HG03378 (cell line): ENCODE measurements around the gene OR9A4.
"Not testable (repeated sequence)": the region's sequence is repeated elsewhere in the genome, so short reads cannot be mapped to it uniquely, and the experiment has no call there.

Experiments used
- ATAC-seq: cut with Tn5 transposase; IDR thresholded peaks from one replicate; pipeline ENCODE4 v1.9.1; 2021; ENCODE audit warnings: mild to moderate bottlenecking, moderate library complexity; ENCODE audit not compliant: unreplicated experiment

The OR9A4 gene, protein sequence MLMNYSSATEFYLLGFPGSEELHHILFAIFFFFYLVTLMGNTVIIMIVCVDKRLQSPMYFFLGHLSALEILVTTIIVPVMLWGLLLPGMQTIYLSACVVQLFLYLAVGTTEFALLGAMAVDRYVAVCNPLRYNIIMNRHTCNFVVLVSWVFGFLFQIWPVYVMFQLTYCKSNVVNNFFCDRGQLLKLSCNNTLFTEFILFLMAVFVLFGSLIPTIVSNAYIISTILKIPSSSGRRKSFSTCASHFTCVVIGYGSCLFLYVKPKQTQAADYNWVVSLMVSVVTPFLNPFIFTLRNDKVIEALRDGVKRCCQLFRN

DNA sequence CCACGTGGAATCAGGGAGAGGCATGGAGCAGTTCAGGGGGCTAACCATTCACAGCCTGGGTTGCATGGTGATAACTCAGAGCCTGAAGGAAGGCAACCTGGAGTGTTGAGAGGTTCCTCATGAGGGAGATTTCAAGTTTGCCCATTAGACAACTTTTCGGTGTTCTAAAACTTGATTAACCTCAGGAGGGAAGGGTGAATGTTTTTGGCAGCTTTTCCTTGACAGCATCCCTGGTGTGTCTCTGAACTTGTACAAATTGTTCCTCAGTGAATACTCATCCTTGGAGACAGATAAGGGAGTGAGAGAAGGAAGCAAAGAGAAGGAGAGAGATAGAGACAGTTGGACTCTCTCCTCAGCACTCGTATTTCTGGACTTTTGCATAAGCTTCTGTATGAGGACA, at the start of gene OR9A4:
OR9A4 (plus strand) TSS at position 301 of the 400 bp plus-strand sequence. CDS start 2,477 bp downstream, outside the sequence.
- ATAC-seq, result no peak

DNA sequence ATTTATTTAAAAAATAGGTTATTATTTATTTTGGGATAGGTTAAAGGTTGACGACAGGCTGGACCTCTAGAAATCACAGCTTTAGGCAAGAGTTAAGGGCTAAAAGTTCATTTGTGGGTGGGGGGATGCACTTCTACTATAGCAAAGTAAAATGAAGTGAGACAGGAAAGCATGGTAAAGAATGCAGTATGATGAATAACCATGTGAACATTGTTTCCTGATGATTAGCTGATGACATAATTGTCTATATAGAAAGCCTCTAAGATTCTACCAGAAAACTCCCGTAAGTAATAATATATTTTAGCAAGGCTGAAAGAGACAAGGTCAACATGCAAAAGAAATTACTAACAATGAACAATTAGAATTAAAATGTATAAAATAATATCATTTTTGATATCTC, 49.2 kb upstream of the OR9A4 start:
- ATAC-seq, result no peak

DNA sequence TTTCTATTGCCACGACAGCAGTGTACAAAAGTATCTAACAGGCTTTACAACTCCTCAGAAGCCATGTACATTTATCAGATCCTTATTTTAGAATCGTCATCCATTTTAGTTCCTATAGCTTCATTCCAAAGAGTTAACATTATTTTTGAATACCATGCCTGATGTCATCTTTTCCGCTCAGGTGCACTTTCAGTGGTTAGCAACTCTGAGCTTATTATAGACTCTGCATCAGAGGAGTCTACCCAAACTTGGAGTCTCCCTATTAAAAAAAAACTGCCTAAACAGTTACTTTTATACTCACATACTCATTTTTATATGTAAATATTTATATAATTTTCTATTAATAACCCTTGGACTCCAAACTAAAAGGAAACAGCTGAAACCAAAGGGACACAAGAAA, 43.3 kb upstream of the OR9A4 start:
- ATAC-seq, result no peak

DNA sequence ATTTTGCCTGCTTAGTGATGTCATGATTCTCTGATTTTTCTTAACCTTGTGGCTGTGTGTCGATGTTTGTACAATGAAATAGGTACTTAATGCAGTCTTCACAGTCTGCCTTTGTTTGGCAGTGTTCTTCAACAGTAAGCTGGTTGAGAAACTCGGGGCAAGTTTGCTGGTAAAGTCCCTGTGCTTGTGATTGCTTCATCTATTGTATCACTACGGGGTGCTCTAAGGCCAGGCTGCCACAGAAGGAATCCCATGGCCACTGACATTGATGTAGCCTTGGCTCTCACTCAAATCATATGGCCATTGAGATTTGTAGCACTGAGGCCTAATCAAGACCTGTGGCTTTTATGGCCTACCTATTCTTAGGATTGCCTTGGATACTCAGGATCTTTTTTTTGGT, 41.4 kb upstream of the OR9A4 start:
- ATAC-seq, result no peak

DNA sequence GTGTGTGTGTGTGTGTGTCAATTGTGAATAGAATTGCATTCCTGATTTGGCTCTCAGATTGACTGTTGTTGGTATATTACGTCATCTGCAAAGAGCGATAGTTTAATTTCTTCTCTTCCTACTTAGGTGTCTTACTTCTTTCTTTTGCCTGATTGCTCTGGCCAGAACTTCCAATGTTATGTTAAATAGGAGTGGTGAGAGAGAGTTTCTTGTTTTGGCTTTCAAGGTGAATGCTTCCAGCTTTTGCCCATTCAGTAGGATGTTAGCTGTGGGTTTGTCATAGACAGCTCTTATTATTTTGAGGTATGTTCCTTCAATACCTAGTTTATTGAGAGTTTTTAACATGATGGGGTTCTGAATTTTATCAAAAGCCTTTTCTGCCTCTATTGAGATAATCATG, 40.7 kb upstream of the OR9A4 start:
- ATAC-seq, result no peak

DNA sequence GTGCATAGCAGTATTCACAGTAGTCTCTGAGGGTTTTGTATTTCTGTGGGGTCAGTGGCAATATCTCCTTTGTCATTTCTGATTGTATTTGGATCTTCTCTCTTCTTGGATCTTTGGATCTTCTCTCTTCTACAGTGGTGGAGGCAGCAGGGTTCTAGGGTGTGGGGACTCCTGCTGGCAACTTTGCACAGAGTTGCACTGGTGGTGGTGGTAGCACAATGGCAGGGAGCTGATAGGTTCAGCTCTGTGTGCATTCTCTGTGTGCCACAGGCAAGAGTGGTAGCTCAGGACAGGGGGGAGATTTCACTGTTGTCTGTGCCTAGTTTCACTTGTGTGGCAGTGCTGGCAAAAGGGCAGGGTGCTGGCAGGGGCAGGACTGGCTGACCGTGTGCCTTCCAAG, 39.8 kb upstream of the OR9A4 start:
- ATAC-seq, result no peak

DNA sequence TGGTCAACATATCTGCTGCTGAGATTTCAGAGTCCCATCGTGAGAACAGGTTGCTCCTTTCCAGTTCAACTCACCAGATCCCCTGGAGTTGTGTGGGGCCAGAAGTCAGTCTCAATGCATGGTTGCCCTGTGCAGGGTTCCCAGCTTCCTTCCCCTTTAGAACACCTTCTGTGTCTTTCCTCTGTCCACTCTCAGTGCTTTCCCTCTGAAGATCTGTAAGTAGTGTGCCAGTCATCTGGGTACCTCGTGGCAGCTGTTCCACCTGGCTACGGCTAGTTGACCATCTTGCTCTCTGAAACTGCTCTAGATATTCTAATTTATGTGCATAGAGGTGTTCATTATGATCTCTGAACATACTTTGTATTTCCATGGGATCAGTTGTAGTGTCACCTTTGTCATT, 38.8 kb upstream of the OR9A4 start:
- ATAC-seq, result no peak

DNA sequence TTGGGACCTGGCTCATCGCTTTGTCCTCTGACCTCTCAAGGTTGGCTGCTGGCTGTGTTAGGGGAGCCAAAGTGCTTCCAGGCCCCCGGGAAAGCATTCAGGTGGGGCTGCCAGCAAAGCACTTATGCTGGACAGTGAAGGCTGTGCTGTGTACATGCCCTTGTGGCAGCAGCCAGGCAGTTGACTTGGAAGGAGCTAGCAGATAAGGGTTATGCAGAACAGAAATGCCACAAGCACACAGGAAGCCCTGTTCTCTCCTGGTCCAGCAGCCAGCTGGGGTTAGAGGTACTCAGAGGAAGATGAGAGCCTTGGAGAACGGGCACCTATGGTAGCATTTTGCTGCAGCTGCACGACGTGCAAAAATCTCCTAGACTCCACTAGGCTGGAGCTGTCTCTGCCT, 35.2 kb upstream of the OR9A4 start:
- no peak for ATAC-seq

DNA sequence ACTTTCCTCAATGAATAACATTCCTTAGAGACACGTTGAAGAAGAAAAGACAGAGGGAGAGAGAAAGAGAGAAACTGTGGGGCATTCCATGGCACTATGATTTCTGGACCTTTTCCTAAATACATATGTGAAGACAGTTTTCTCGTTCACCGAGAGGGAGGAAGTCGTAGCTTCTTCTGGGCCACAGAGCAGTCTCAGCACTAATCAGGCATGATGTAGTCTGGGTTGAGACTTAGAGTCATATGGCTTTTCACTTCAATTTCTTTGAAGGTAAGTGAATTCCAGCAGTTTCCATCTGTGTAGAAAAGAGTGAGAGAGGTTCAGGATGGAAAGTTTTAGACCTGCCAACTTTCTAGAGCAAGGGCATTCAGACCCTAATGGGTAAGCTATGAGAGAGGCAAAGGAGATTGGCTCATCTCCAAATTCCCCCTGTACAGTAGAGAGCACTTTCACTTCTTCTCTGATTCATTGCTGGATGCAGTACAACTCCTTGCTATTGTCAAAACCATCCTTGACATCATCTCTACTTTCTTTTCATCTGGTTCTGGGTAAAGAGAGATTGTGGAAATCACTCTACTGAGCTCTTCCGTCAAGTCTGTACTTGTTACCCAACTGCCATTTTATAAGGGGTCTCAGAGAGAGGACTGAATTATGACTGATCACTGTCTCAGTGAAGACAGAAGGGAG, 31.5 kb upstream of the OR9A4 start:
- peak; percentile 51 for ATAC-seq

DNA sequence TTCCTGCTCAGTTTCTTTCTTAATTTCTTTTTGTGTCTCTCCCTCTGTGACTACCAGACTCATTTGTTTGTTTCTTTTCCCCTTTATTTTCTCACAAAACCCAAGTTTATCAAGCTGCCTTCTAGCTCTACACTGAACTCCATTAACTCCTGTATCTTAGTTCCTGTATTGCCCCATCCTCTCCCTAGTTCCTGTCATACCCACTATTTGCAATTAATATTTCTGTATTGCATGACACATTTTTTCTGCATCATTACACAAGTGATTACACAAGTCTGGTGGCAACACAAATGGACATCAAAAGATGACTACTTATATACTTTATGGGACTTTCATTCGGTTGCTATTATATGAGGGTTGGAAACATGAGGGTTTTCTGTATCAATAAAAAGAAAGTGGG, 26.9 kb upstream of the OR9A4 start:
- ATAC-seq, result no peak

DNA sequence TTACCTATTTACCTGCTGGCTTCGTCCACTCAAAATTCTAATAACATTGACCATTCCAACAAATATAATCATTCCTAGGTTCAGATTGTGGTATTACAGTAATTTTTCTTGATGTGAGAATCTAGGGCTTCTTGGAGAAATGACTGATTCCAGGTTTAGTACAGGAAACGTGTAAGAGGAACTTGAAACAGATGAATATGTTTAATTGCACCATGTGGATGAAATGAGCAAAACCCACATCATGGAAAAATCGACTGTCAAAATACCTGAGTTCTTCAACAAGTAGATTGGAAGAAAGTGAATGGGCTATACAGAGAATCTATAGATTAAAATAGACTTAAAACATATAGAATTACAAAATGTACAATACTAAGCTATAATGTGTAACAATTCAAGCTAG, 24.9 kb upstream of the OR9A4 start:
- ATAC-seq, result no peak

DNA sequence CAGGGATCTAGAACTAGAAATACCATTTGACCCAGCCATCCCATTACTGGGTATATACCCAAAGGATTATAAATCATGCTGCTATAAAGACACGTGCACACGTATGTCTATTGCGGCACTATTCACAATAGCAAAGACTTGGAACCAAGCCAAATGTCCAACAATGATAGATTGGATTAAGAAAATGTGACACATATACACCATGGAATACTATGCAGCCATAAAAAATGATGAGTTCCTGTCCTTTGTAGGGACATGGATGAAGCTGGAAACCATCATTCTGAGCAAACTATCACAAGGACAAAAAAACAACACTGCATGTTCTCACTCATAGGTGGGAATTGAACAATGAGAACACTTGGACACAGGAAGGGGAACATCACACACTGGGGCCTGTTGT, 16.8 kb upstream of the OR9A4 start:
- not testable (repeated sequence) for ATAC-seq

DNA sequence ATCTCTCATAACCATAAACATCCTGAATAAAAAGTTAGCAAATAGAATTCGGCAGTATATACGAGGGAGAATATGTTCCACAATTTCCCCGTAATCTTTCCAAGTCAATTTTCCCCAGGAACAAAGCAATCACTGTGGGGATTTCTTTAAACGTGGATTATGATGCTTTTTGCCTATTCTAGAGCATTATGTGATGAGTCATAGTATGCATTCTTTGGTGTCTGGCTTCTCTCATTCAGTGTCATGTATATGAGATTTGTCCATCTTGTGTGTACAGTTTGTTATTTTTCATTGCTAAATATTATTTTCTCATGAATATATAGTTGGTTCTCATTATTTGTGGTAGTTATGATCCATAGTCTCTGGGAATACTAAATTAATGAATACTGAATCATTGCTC, 9.9 kb upstream of the OR9A4 start:
- no peak for ATAC-seq

DNA sequence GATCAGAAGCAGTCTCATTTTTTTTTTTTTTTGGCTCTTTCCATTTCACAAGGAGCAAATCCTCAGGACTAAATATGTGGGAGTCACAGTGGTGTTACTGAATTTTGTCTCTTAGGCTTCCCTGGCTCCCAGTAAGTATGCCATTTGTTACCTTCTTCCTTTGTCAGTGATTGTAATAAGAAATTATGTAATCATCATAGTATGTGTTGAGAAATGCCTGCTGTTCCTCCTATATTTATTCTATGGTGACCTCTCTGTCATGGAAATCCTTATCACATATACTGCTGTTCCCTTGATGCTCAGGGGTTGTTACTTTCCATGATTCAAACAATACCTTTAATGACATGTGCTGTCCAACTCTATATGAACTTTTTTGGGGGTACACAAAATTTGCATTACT, 4.8 kb upstream of the OR9A4 start:
- no peak for ATAC-seq

DNA sequence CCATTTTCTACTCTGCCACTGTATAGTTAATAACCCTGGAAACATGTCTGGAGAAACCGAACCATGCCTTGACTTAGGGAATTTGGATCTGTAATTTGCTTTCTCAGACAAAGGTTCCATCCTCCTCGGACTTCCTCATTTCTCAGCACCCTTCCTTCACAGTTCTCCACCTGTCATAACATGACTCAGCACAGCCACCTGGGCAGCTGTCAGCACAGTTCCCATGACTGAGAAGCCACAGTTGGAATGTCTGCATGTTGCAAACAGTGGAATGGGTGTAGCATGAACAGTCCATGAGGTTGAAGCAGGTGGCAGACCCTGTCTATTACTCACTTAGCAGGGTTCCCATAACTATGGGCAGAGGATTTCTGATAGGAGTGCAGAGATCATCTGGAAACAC, 634 bp upstream of the OR9A4 start:
- ATAC-seq, result no peak

DNA sequence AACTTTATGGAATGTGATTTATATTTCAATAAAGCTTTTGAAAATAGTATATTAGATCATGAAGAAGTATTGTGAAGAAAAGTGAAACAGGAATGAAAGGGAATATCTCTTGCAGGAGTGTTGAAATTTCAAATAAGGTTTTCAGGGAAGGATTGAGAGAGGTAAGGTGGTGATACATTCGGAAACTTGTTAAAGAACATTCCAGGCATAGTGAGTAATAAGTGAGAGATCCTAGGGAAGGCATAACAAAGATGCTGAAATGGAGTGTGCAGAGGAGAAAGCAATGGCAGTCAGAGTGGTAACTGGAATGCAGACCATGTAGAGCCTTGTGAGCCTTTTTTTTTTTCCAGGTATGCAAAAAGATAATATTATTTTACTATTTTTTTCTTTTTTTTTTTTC, 4.1 kb downstream of the OR9A4 start:
- ATAC-seq, result no peak

DNA sequence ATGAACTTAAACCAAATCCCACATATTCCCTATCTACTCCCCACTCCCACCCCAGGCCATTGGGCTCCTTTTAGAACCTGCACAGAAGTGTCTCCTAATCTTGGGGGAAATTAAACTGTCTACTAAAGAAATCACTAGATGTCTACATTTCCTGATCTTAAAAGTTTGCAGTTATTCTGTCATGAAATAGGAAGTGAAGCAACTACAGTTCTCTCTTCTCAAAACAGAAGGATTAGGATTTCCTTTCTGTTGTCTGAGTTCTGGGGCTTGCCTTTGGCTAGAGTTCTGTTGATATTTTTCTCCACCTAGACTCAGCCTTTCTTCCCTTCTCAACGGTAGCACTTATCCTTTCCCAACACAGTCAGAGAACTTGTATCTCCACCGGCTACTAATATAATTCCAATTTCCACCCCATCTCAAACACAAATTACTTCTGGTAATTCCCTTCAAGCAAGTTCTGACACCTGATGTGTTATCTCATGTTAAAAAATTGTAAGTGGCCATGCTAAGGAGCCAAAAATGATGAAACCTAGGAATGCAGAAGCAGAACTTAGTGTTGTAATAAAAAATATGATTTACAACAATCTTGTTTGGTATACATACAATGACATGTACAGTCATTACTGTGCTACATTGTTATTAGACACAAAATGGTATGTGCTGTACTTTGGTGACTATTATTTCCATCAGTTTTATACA, 12.1 kb downstream of the OR9A4 start:
- ATAC-seq, result no peak

DNA sequence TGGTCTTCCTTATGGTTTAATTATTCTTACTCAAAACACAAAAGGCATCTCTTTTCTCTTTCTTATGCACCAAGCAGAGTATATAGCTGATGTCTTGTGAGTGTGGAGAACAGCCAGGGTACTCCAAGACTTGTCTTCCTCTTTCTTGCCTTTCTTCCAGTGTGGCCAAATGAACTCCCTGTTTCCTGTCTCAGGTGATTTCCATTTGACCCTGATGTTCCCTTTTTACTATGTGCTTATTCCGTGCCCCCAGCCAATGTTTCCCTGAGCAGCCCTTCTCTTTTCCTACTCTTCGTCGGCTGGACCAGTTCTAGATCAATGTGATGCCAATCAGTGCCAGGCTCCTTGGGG, 12.6 kb downstream of the OR9A4 start:
- ATAC-seq, result no peak

DNA sequence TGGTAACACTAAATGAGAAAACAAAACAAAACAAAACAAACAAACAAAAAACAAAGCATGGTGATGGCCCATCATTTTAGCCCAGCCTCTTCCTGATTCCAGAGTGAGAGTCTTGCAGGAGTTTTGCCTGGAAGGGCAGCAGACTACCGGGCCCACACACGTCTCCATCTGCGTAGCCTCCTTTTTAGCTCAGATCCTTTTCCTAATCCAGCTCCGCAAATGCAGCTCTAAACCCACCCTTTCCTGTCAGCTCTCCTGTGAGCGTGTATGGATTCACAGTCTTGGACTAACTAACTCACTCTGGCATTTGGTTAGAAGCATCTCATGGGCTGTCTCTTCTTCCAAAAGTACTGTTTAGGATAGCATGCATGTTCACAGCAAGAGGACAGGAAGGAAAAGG, 14.0 kb downstream of the OR9A4 start:
- ATAC-seq, result no peak

DNA sequence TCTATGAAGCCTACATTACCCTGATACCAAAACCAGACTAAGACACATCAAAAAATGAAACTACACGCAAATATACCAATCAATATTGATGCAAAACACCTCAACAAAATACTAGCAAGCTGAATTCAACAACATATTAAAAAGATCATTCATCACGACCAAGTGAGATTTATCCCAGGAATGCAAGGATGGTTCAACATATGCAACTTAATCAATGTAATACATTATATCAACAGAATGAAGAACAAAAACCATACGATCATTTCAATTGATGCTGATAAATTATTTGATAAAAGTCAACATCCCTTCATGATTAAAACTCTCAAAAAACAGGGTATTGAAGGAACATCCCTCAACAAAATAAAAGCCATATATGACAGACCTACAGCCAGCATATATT, 24.9 kb downstream of the OR9A4 start:
- no peak for ATAC-seq

DNA sequence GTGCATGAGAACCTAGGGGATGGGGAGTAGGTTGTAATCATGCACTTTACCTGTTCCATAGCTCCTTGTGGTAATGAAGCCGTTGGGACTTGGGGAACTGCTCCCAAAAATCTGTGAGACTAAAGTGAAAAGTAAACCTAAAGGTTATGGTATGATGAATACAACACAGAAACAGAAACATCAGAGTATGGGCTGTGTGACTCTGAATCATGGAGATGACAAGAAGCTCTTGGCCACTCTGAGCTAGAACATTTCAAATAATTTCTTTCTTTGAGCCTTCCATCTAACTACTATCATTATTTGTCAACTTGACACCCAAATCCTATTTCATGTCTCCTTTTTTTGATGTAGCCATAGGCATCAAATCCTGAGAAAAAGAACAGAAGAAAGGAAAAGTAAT, 27.6 kb downstream of the OR9A4 start:
- ATAC-seq, result no peak

DNA sequence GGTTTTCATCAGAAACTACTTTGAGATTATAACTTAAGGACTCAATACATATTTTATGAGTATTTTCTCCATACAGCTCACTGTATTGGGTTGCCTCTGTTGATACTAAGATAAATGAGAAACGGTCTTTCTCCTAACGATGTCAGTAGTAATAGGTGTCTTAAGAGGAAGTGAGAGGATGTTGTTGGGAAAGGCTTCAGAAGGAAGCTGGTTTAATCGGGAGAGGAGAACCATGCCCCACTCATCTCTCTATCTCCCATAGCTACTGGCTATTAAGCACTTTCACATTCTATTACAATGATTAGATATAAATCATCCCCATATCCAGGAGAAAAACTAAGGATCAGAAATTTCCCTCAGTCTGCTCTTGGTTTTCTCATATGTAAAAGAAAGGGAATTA, 28.6 kb downstream of the OR9A4 start:
- ATAC-seq, result no peak
